ENCODE data around the gene EFL1. TPM values are rescaled to one million over a fixed set of nuclear protein-coding genes. Genes with fewer than 3 reads are reported as not detected.

EFL1 gene
- total and polyA plus RNA-seq, 9 of the 15 experiments (the other 6 are each of a cell fraction or from before 2014, with no cell fraction given) = 4.8 to 32.5 (median 16.9) TPM

DNA sequence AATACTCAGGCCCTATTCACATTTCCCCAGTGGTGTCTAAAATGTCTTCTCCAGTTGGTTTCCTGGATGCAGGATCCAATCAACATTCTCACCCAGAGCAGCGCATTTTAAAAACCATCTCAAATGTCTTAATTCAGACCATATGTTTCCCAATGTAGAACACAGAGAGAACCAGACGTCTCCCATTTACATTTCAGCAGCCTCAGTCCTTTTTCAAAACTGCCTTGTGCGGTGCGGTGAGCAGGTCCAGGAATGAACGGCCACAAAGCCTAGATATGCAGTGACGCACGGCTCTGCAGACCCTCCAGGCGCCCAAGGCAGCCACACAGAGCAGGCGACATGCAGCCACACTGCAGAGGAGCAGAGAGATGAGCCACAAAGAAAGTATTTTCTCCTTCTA lies 150.6 kb downstream of the EFL1 start (continued):
- no peak for TF ChIP-seq ZNF445 (CRISPR knock-in tag; IDR thresholded peaks at IDR 0.05; ENCODE audit: low read depth)

DNA sequence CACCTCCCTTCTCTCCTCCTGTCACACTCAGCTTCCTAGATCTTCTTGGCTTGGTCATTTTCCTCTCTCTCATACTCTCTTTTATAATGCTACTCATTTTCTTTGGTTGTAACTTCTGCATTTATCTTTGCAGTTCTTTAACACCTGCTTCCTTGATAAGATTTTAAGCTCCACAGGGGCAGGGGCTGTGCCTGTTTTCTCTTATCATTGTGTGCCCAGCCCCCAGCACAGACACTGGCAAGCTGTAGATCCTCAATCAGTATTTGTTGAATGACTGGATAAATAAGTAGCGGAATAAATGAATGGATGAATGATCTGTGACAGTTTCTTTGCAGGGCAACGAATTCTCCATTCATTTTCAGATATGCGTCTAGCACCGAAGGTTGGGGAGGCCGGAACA lies 152.4 kb downstream of the EFL1 start:
- peak in 2 of 4 experiments; percentile 33 to 37 for DNase-seq (ENCODE audit: extremely low read depth in 1 of 4, low spot score in 3 of 4)
- no peak overlapping the region for H3K4me2 ChIP-seq (ENCODE audit: insufficient read depth, low read length)
- H3K9ac ChIP-seq (ENCODE audit: insufficient read depth in 1 of 2, low read depth in 2 of 2, low read length in 2 of 2) = no peak overlapping the region
- H4K20me1 ChIP-seq (replicated peaks; ENCODE audit: control insufficient read depth, insufficient read depth, low read length) = no peaks in the 10 kb centered on the region
- ChIA-PET POLR2A (interaction anchor here (0.5 to 0.9 kb wide), 4 partner anchors 10 to 818 kb away, joined by 3 to 5 read pairs (median 4); no protein-coding TSS in a partner anchor), CTCF (ENCODE audit: low intra/inter-chr PET ratio) (interaction anchor here (1.1 kb wide), 1 partner anchor 88 kb away, joined by 3 read pairs; no protein-coding TSS in a partner anchor)
- H3K9me1 ChIP-seq (ENCODE audit: control insufficient read depth, insufficient read depth, low read length) = no peaks in the 10 kb centered on the region
- H3K9me3 ChIP-seq (replicated peaks; ENCODE audit: control insufficient read depth, insufficient read depth, low read depth, low read length) = no peaks in the 10 kb centered on the region
- no peaks in the 10 kb centered on the region for H3K36me3 ChIP-seq (ENCODE audit: control insufficient read depth, insufficient read depth, low read length)
- H3K27ac ChIP-seq (ENCODE audit: extremely low read depth, low read depth, low read length) = no peak overlapping the region
- ATAC-seq = no peak
- no TSS peak for BruUV-seq (replicated peaks)
- H3K4me3 ChIP-seq = no peak overlapping the region
- WGBS (ENCODE audit: insufficient coverage, low coverage, missing lambda C conversion rate) = 20% methylated on average over 5 of the region's 5 CpGs
- H3K4me1 ChIP-seq (replicated peaks in 1 of 2; ENCODE audit: control insufficient read depth in 2 of 2, insufficient read depth in 2 of 2, low read length in 2 of 2) = peaks cover 4 to 15% of the 10 kb centered on the region in 2 experiments; a peak in 4 of 5 replicates
- H3K27me3 ChIP-seq (ENCODE audit: control insufficient read depth in 2 of 2, insufficient read depth in 2 of 2, low read length in 2 of 2) = peaks cover 0 to 23% of the 10 kb centered on the region in 2 experiments; a peak in 3 of 5 replicates
- H3K79me2 ChIP-seq (ENCODE audit: control insufficient read depth, insufficient read depth, low read length) = no peaks in the 10 kb centered on the region
- H2AFZ ChIP-seq (ENCODE audit: low read depth, low read length) = no peak overlapping the region; the same call in 1 of the 2 replicates
- FAIRE-seq = no peak
- intact Hi-C loops (cut with micrococcal nuclease) = no loop called here
- in situ Hi-C loops (cut with MboI) = loop anchor here (25.0 kb wide), 1 partner anchor 623 kb away; no protein-coding TSS in a partner anchor
- peak; percentile 65 for TF ChIP-seq ZNF24 (IDR thresholded peaks at IDR 0.05)
- TF ChIP-seq RB1 (IDR thresholded peaks at IDR 0.05; ENCODE audit: low read depth) = no peak
- no peak for TF ChIP-seq ZSCAN32 (CRISPR knock-in tag; IDR thresholded peaks at IDR 0.05)
- peak; percentile 88 for TF ChIP-seq CBFA2T3 (IDR thresholded peaks at IDR 0.05)
- no peak for TF ChIP-seq HLTF (IDR thresholded peaks at IDR 0.05)
- TF ChIP-seq STAT5B (CRISPR knock-in tag; IDR thresholded peaks at IDR 0.05) = no peak
- TF ChIP-seq LARP7 (IDR thresholded peaks at IDR 0.05) = no peak
- TF ChIP-seq, protein P1, sequence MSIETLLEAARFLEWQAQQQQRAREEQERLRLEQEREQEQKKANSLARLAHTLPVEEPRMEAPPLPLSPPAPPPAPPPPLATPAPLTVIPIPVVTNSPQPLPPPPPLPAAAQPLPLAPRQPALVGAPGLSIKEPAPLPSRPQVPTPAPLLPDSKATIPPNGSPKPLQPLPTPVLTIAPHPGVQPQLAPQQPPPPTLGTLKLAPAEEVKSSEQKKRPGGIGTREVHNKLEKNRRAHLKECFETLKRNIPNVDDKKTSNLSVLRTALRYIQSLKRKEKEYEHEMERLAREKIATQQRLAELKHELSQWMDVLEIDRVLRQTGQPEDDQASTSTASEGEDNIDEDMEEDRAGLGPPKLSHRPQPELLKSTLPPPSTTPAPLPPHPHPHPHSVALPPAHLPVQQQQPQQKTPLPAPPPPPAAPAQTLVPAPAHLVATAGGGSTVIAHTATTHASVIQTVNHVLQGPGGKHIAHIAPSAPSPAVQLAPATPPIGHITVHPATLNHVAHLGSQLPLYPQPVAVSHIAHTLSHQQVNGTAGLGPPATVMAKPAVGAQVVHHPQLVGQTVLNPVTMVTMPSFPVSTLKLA (conservative IDR thresholded peaks at IDR 0.05) = no peak
- no peak for TF ChIP-seq POU5F1 (IDR thresholded peaks at IDR 0.05; ENCODE audit: borderline replicate concordance, low read depth, low read length, partially characterized antibody)
- TF ChIP-seq RBM15 (IDR thresholded peaks at IDR 0.05; ENCODE audit: insufficient read depth, low read length) = no peak
- no peak for TF ChIP-seq BRCA1 (IDR thresholded peaks at IDR 0.05)
- TF ChIP-seq BRCA1 (CRISPR knock-in tag; IDR thresholded peaks at IDR 0.05) = no peak
- no peak for TF ChIP-seq ZNF668 (CRISPR knock-in tag; IDR thresholded peaks at IDR 0.05)
- peak; percentile 32; the same call in 1 of the 2 replicates for TF ChIP-seq EP300 (IDR thresholded peaks at IDR 0.05; ENCODE audit: low read length)
- TF ChIP-seq DDX20 (tag; IDR thresholded peaks at IDR 0.05; ENCODE audit: low read depth) = no peak
- 0 out of 2 replicates have a peak, but pooled peaks have one; percentile 22 for TF ChIP-seq PML (IDR thresholded peaks at IDR 0.05; ENCODE audit: low read length)
- no peak for TF ChIP-seq ZNF695 (CRISPR knock-in tag; IDR thresholded peaks at IDR 0.05)
- TF ChIP-seq, protein P2, sequence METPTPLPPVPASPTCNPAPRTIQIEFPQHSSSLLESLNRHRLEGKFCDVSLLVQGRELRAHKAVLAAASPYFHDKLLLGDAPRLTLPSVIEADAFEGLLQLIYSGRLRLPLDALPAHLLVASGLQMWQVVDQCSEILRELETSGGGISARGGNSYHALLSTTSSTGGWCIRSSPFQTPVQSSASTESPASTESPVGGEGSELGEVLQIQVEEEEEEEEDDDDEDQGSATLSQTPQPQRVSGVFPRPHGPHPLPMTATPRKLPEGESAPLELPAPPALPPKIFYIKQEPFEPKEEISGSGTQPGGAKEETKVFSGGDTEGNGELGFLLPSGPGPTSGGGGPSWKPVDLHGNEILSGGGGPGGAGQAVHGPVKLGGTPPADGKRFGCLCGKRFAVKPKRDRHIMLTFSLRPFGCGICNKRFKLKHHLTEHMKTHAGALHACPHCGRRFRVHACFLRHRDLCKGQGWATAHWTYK (CRISPR knock-in tag; IDR thresholded peaks at IDR 0.05) = no peak
- TF ChIP-seq TAL1 (IDR thresholded peaks at IDR 0.05) = peak; percentile 81
- peak; percentile 82 for TF ChIP-seq TCF3 (CRISPR knock-in tag; IDR thresholded peaks at IDR 0.05)
- no peak for TF ChIP-seq ZNF212 (CRISPR knock-in tag; IDR thresholded peaks at IDR 0.05)
- TF ChIP-seq ZNF57 (CRISPR knock-in tag; IDR thresholded peaks at IDR 0.05) = no peak
- no peak for TF ChIP-seq SNRNP70 (optimal IDR thresholded peaks at IDR 0.05; ENCODE audit: low read depth, low read length)

All from K562 (cell line).